NCI-H82 treated with DMSO at 0.1 percent for 48 hours (cell line): ENCODE data around the gene MAPKBP1.

Experiments
- DNase-seq: peaks from one replicate; lab custom pipeline; 2025; ENCODE audit not compliant: unreplicated experiment; lab: John Stamatoyannopoulos, UW

The MAPKBP1 gene

GRCh38 chr15:41782371-41783282 is 8.3 kb downstream of the MAPKBP1 start:
- no peak for DNase-seq

GRCh38 chr15:41783296-41783695 is 9.0 kb downstream of the MAPKBP1 start:
- no peak for DNase-seq

GRCh38 chr15:41788262-41788661 is 14.0 kb downstream of the MAPKBP1 start:
- DNase-seq: no peak

GRCh38 chr15:41789236-41789635 is 15.0 kb downstream of the MAPKBP1 start:
- no peak for DNase-seq

GRCh38 chr15:41789662-41790061 is 15.4 kb downstream of the MAPKBP1 start:
- DNase-seq: no peak

GRCh38 chr15:41790169-41790568 is 15.9 kb downstream of the MAPKBP1 start:
- DNase-seq: no peak

GRCh38 chr15:41790756-41791546 is 16.7 kb downstream of the MAPKBP1 start:
- DNase-seq: no peak

GRCh38 chr15:41791547-41791937 is 17.3 kb downstream of the MAPKBP1 start:
- no peak for DNase-seq

GRCh38 chr15:41792000-41792637 is 17.8 kb downstream of the MAPKBP1 start:
- DNase-seq: peak; percentile 30

- no peak for DNase-seq
Observed at GRCh38 chr15:41794081-41794480, 19.8 kb downstream of the MAPKBP1 start.

- no peak for DNase-seq
Observed at GRCh38 chr15:41795996-41796856, 21.9 kb downstream of the MAPKBP1 start.

- DNase-seq: peak; percentile 83
Observed at GRCh38 chr15:41797201-41797944, 23.1 kb downstream of the MAPKBP1 start.

GRCh38 chr15:41798607-41799487 is 24.6 kb downstream of the MAPKBP1 start:
- no peak for DNase-seq

- DNase-seq: no peak
Observed at GRCh38 chr15:41799488-41799805, 25.2 kb downstream of the MAPKBP1 start.

GRCh38 chr15:41801185-41801584 is 26.9 kb downstream of the MAPKBP1 start:
- DNase-seq: no peak

- no peak for DNase-seq
Observed at GRCh38 chr15:41801850-41802455, 27.7 kb downstream of the MAPKBP1 start.

GRCh38 chr15:41804361-41804760 is 30.1 kb downstream of the MAPKBP1 start:
- no peak for DNase-seq

- DNase-seq: no peak
Observed at GRCh38 chr15:41804916-41805666, 30.8 kb downstream of the MAPKBP1 start.
